Endothelial cell of umbilical vein (primary cell): ENCODE results near the gene GEN1.

Experiments
- CTCF ChIP-seq, 2 donors: IDR thresholded peaks; 1 replicate in 1 of 2; 2 replicates in 1 of 2; pipeline ENCODE4 v1.5.1; 2011; ENCODE audit warnings: low read length in 2 of 2, mild to moderate bottlenecking in 2 of 2, moderate library complexity in 2 of 2, control low read depth in 1 of 2, inconsistent platforms in 1 of 2, low read depth in 1 of 2; ENCODE audit not compliant: insufficient read depth in 1 of 2; ENCODE audit errors: extremely low read depth in 1 of 2
- EZH2 ChIP-seq: IDR thresholded peaks from 2 replicates; pipeline ENCODE4 v1.6.1; 2012; ENCODE audit warnings: borderline replicate concordance, low read depth, mild to moderate bottlenecking, moderate library complexity, low read length, inconsistent platforms; ENCODE audit not compliant: severe bottlenecking
- FOS ChIP-seq: IDR thresholded peaks from 2 replicates; pipeline ENCODE4 v1.6.1; 2011; ENCODE audit warnings: mild to moderate bottlenecking, low read length, moderate library complexity, borderline replicate concordance; ENCODE audit not compliant: insufficient read depth
- GATA2 ChIP-seq: IDR thresholded peaks from 2 replicates; pipeline ENCODE4 v1.7.0; 2011; ENCODE audit warnings: low read depth, mild to moderate bottlenecking, moderate library complexity, mixed read lengths, low read length; ENCODE audit not compliant: insufficient read length, insufficient read depth
- JUN ChIP-seq: IDR thresholded peaks from 2 replicates; pipeline ENCODE4 v1.6.1; 2011; ENCODE audit warnings: borderline replicate concordance, low read depth; ENCODE audit not compliant: insufficient read length, insufficient read depth
- MAX ChIP-seq: IDR thresholded peaks from 2 replicates; pipeline ENCODE4 v1.6.1; 2011; ENCODE audit not compliant: insufficient read depth, insufficient read length
- MYC ChIP-seq: IDR thresholded peaks from one replicate; pipeline ENCODE4 v1.6.1; 2011; ENCODE audit warnings: mild to moderate bottlenecking, low read depth, low read length
- POLR2A ChIP-seq: IDR thresholded peaks from 2 replicates; pipeline ENCODE4 v1.6.1; 2012; ENCODE audit warnings: low read depth, mild to moderate bottlenecking, control low read depth, low read length
- POLR2AphosphoS5 ChIP-seq: IDR thresholded peaks from 2 replicates; pipeline ENCODE4 v1.6.1; 2012; ENCODE audit warnings: low read depth, mild to moderate bottlenecking, control low read depth, low read length, moderate library complexity; ENCODE audit not compliant: insufficient read depth

- TF ChIP-seq CTCF (IDR thresholded peaks at IDR 0.05; ENCODE audit: extremely low read depth in 1 of 2, insufficient read depth in 1 of 2, low read depth in 1 of 2, low read length in 2 of 2) (no peak), GATA2 (no peak), EZH2 (no peak), MAX (no peak), POLR2A (no peak), MYC (no peak), POLR2AphosphoS5 (no peak), JUN (no peak), FOS (no peak)
Observed at GRCh38 chr2:17816396-17817245, 62.7 kb downstream of the GEN1 start, which contains the start of gene MSGN1.
